Glomerular endothelial cell (primary cell): Measurements from ENCODE around the gene QPRT. TPM values are rescaled to one million over a fixed set of nuclear protein-coding genes. Genes with fewer than 3 reads are reported as not detected.
"Not testable (repeated sequence)": the region's sequence is repeated elsewhere in the genome, so short reads cannot be mapped to it uniquely, and the experiment has no call there.

ENCODE experiments used
- DNase-seq: peaks from one replicate; pipeline ENCODE4 v3.0.0-alpha.2; 2011; ENCODE audit warnings: low read depth, low spot score; ENCODE audit errors: extremely low read depth
- total RNA-seq: library from RNA; depleted of rRNA; stranded (reverse); fragments of >200 nt; gene quantifications from 2 replicates; pipeline ENCODE4 v1.2.3, GENCODE V29; 2015

The QPRT gene
- total RNA-seq, 1 donor from 2014 or later: 14.9 TPM

GRCh38 chr16:29743827-29744531, 65.0 kb downstream of the QPRT start:
- DNase-seq: no peak

DNA sequence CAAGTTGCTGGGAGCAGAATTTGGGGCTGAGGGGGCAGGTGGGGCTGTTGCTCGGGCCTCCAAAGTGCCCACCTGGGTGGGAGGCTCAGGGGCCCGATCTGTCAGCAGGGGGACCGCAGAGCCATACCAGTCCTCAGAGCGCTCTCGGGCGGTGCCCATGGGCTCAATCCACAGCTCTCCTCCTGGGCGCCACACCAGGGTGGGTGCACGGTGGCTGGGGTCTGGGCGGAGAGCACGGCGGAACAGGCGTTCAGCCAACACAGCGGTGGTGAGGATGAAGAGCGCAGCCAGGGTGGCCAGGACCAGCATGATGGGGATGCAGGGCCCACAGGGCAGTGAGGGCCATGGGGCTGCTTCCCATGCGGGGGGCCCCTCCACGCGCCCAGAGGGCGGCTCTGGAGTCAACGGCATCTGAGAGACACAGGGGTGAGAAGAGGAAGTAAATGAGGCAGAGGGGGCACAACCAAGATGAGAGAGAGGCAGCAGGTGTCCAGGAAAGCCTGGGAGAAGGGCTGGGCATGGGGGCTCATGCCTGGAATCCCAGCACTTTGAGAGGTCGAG, 65.6 kb downstream of the QPRT start:
- DNase-seq: no peak

GRCh38 chr16:29745121-29745852, 66.3 kb downstream of the QPRT start:
- no peak for DNase-seq

DNA sequence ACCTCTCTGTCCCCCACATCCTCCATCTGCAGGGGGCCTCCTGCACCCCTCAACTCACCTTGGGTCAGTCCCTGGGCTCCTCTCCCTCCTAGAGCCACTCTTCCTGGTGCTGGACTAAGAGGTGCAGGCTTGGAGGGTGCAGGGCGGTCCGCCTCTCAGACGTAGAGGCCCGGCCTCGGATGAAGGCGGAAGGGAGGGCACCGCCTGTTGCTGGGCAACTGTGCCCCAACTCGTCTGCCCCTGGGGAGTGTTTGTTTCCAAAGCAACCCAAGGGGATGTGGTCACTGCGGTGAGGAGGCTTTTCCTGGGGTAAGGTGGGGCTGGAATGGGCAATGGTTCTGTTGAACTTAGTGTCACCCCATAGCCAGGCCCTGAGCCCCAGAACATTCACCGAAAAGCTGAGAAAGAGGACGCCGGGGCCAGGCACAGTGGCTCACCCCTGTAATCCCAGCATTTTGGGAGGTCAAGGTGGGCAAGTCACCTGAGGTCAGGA, 66.9 kb downstream of the QPRT start, which contains the start of gene C16orf54:
TSS of gene C16orf54 (minus strand) at position 138 of the 493 bp plus-strand sequence. CDS start 1,039 bp downstream, outside the sequence.
- DNase-seq: no peak

GRCh38 chr16:29746518-29746917, 67.5 kb downstream of the QPRT start:
- not testable (repeated sequence) for DNase-seq

Other genes with a start within 250 kb of the QPRT start
- 18.7 and 23.6 TPM in 2 replicates for gene BOLA2, start 224.8 kb upstream of the QPRT start, total RNA-seq
- gene SLX1B, start 224.6 kb upstream of the QPRT start, total RNA-seq: 36.4 and 38.0 TPM in 2 replicates
- gene SULT1A4, start 219.3 kb upstream of the QPRT start, total RNA-seq: 2.9 and 5.5 TPM in 2 replicates
- gene NPIPB12, start 172.8 kb upstream of the QPRT start, total RNA-seq: 23.9 and 46.8 TPM in 2 replicates
- gene SPN, start 15.9 kb upstream of the QPRT start, total RNA-seq: not detected in 2 replicates
- not detected in 2 replicates for gene C16orf54, start 66.8 kb downstream of the QPRT start, total RNA-seq
- gene ZG16, start 99.1 kb downstream of the QPRT start, total RNA-seq: not detected in 2 replicates
- gene KIF22, start 111.6 kb downstream of the QPRT start, total RNA-seq: 15.5 and 31.6 TPM in 2 replicates
- 98.2 and 145 TPM in 2 replicates for gene MAZ, start 127.3 kb downstream of the QPRT start, total RNA-seq
- 0.41 and 0.44 TPM in 2 replicates for gene PRRT2, start 133.0 kb downstream of the QPRT start, total RNA-seq
- gene PAGR1, start 137.0 kb downstream of the QPRT start, total RNA-seq: 12.8 and 33.7 TPM in 2 replicates
- gene MVP, start 141.3 kb downstream of the QPRT start, total RNA-seq: 238 and 283 TPM in 2 replicates
- 90.4 and 91.4 TPM in 2 replicates for gene CDIPT, start 184.0 kb downstream of the QPRT start, total RNA-seq
- 6.9 and 9.8 TPM in 2 replicates for gene SEZ6L2, start 220.4 kb downstream of the QPRT start, total RNA-seq
- 1.3 and 4.4 TPM in 2 replicates for gene ASPHD1, start 221.3 kb downstream of the QPRT start, total RNA-seq
- gene KCTD13, start 247.0 kb downstream of the QPRT start, total RNA-seq: 23.7 and 36.2 TPM in 2 replicates